Left ventricle myocardium inferior (tissue), 1 donor: ENCODE measurements around the gene KCNT2. TPM values are rescaled to one million over a fixed set of nuclear protein-coding genes. Genes with fewer than 3 reads are reported as not detected.

Source experiments
- DNase-seq: peaks from one replicate; pipeline ENCODE4 v3.0.0-alpha.2; 2020
- H3K27ac ChIP-seq: fragments of 200-600 bp; replicated peaks from 2 replicates; pipeline ENCODE4 v1.8.0; 2021
- H3K27me3 ChIP-seq: fragments of 200-600 bp; 2 replicates; pipeline ENCODE4 v1.8.0; 2021; ENCODE audit warnings: low read depth
- H3K36me3 ChIP-seq: fragments of 200-600 bp; 2 replicates; pipeline ENCODE4 v1.8.0; 2021
- H3K4me1 ChIP-seq: fragments of 200-600 bp; 2 replicates; pipeline ENCODE4 v1.8.0; 2021
- H3K4me3 ChIP-seq: fragments of 200-600 bp; 2 replicates; pipeline ENCODE4 v1.8.0; 2021; ENCODE audit warnings: mild to moderate bottlenecking, moderate library complexity
- H3K9me3 ChIP-seq: fragments of 200-600 bp; replicated peaks from 2 replicates; pipeline ENCODE4 v1.8.0; 2021
- intact Hi-C: fragments of 100-400 bp; cut with micrococcal nuclease; formaldehyde crosslinking; loops from one replicate; pipeline ENCODE4 v1.11.0; 2022
- total RNA-seq: library from RNA; stranded (reverse); fragmentation: NEBNext Ultra II Directional; extraction: Animal tissue kit (Norgen Biotek cat#: 25700); gene quantifications from one replicate; pipeline ENCODE4 v1.2.1, GENCODE V29; 2021
- TF ChIP-seq, protein P1 (sequence below): fragments of 200-600 bp; IDR thresholded peaks from 2 replicates; pipeline ENCODE4 v1.8.0; 2021; ENCODE audit warnings: antibody characterized with exemption, mild to moderate bottlenecking, borderline replicate concordance
- donor health status: DM: no; HTN: yes; CAD: no; lungs with severe emphysema.

Gene KCNT2
- total RNA-seq, 1 donor from 2014 or later = 0.60 TPM

DNA sequence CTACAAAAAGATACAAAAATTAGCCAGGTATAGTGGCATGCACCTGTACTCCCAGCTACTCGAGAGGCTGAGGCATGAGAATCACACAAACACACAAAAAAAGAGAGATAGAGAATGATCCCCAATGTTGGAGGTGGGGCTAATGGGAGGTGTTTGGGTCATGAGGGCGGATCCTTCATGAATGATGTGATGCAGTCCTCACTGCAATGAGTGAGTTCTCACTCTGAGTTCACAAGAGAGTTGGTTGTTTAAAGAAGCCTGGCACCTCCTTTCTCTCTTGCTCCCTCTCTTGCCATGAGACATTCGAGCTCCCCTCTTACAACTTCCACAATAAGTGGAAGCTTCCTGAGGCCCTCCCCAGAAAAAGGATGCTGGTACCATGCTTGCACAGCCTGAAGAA lies 17.3 kb downstream of the KCNT2 start:
- DNase-seq = no peak
- no peaks in the 10 kb centered on the region for H3K9me3 ChIP-seq
- intact Hi-C loops = no loop called here
- TF ChIP-seq, protein P1, sequence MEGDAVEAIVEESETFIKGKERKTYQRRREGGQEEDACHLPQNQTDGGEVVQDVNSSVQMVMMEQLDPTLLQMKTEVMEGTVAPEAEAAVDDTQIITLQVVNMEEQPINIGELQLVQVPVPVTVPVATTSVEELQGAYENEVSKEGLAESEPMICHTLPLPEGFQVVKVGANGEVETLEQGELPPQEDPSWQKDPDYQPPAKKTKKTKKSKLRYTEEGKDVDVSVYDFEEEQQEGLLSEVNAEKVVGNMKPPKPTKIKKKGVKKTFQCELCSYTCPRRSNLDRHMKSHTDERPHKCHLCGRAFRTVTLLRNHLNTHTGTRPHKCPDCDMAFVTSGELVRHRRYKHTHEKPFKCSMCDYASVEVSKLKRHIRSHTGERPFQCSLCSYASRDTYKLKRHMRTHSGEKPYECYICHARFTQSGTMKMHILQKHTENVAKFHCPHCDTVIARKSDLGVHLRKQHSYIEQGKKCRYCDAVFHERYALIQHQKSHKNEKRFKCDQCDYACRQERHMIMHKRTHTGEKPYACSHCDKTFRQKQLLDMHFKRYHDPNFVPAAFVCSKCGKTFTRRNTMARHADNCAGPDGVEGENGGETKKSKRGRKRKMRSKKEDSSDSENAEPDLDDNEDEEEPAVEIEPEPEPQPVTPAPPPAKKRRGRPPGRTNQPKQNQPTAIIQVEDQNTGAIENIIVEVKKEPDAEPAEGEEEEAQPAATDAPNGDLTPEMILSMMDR = no peak
- H3K4me3 ChIP-seq = no peak overlapping the region
- H3K27me3 ChIP-seq = no peaks in the 10 kb centered on the region
- H3K4me1 ChIP-seq = no peaks in the 10 kb centered on the region
- no peak overlapping the region for H3K27ac ChIP-seq
- H3K36me3 ChIP-seq = no peaks in the 10 kb centered on the region

DNA sequence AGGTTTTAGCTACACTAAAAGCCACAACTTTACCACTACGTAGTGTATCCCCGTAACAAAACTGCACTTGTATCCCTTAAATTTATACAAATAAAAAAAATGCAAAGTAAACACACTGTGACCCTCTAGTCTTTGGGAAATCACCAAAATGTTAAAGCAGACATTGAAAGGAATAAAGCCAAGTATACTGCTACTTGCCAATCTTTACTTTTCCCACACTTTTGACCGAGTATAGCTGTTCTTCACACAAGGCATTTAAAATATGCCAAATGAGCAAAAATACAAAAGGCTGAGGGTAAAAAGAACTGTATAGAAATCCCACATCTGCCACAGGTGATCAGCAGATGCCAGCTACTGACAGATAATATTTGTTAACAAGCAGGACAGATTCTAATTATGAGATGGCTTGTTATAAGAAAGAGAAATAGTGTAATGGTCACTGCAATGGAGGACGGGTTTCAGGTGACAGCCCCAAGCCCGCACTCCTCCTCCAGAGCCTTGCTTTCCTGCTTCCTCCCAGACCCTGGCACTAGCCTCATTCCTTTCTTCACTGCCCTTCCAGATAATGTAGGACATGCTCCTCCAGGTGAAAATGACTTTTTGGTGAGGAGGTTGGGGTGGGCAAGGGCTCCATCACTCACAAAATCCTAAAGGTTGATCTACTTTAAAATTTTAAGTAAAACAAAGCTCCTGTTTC lies 18.1 kb downstream of the KCNT2 start:
- intact Hi-C loops = no loop called here
- TF ChIP-seq, protein P1 = no peak
- no peak for DNase-seq
- no peak overlapping the region for H3K4me3 ChIP-seq
- no peaks in the 10 kb centered on the region for H3K9me3 ChIP-seq
- H3K4me1 ChIP-seq = no peaks in the 10 kb centered on the region
- H3K27me3 ChIP-seq = no peaks in the 10 kb centered on the region
- no peak overlapping the region for H3K27ac ChIP-seq
- H3K36me3 ChIP-seq = no peaks in the 10 kb centered on the region

DNA sequence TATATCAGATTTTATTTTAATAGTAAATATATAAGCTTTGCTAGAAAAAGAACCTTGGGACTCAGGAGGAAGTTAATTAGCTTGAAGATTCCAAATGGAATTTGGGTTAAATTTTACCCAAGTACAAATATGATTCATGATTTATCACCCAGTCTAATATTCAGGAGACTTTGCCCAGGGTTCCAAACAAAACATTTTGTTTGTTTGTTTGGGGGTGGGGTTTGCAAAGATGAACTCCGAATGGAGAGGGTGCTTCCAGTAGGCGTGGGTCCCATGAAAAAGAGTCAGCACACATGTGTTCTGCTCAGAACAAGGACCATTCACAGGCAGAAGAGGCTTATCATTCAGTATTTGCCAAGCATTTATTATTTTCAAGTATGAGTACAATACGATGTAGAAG lies 23.5 kb downstream of the KCNT2 start:
- intact Hi-C loops = no loop called here
- DNase-seq = no peak
- Histone ChIP-seq H3K36me3 (no peaks in the 10 kb centered on the region), H3K27me3 (no peaks in the 10 kb centered on the region), H3K4me3 (no peak overlapping the region), H3K4me1 (no peaks in the 10 kb centered on the region), H3K9me3 (no peaks in the 10 kb centered on the region), H3K27ac (no peak overlapping the region)
- TF ChIP-seq, protein P1 = no peak

DNA sequence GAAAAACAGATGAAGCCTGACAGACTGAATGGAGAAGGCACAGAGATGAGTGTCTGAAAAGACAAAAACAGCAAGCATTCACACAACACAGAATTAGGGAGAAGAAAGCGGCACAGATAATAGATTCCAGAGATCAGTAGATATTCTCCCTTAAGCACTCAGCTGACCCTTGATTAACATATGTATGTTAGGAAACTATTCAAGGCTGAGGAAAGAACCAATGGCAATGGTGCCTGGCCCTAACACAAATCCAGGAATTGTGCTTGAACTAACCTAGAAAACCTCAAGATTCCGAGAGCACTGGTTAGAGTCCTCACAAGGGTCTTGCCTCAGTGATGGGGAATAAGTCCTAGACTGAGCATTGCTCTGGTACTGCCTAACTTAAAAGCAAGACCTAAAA lies 30.9 kb downstream of the KCNT2 start:
- TF ChIP-seq, protein P1 = no peak
- H3K36me3 ChIP-seq = no peaks in the 10 kb centered on the region
- H3K27me3 ChIP-seq = no peaks in the 10 kb centered on the region
- H3K27ac ChIP-seq = no peak overlapping the region
- H3K9me3 ChIP-seq = no peaks in the 10 kb centered on the region
- intact Hi-C loops = no loop called here
- H3K4me3 ChIP-seq = no peak overlapping the region
- no peak for DNase-seq
- no peaks in the 10 kb centered on the region for H3K4me1 ChIP-seq

DNA sequence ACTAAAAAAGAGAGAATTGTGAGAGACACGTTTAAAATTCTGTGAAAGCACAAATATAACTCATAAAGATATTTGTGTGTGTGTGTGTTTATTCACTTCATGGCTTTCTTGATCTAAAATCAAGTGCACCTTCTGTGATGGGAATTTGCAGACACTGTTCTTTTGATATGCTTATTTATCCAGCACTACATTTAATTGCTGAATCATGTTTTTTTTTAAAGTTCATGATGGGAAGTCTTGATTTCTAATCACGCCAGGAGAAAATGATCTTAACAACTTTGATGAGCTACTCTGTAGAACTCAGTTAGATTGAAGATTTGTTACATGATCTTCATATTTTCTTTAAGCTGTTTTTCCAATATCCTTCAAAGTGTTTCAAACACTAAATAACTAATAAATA lies 35.0 kb downstream of the KCNT2 start:
- no peak for DNase-seq
- TF ChIP-seq, protein P1 = no peak
- intact Hi-C loops = no loop called here

More for the DNA sequence above, 35.0 kb downstream of the KCNT2 start:
- Histone ChIP-seq H3K27me3 (no peaks in the 10 kb centered on the region), H3K36me3 (no peaks in the 10 kb centered on the region), H3K9me3 (no peaks in the 10 kb centered on the region), H3K27ac (no peak overlapping the region), H3K4me3 (no peak overlapping the region), H3K4me1 (no peaks in the 10 kb centered on the region)
